Mucosa of stomach (tissue), 1 donor: ENCODE results near the gene CLINT1.

Experiments used
- H3K27me3 ChIP-seq: one replicate; pipeline ENCODE4 v1.7.0; 2013; ENCODE audit warnings: mild to moderate bottlenecking, low read length; ENCODE audit not compliant: control insufficient read depth, insufficient read depth
- H3K36me3 ChIP-seq: one replicate; pipeline ENCODE4 v1.7.0; 2013; ENCODE audit warnings: low read length; ENCODE audit not compliant: control insufficient read depth, insufficient read depth
- H3K4me1 ChIP-seq: one replicate; pipeline ENCODE4 v1.7.0; 2013; ENCODE audit warnings: mild to moderate bottlenecking, low read length; ENCODE audit not compliant: control insufficient read depth, insufficient read depth
- H3K4me3 ChIP-seq: one replicate; pipeline ENCODE4 v1.7.0; 2013; ENCODE audit warnings: low read length
- H3K9ac ChIP-seq: one replicate; pipeline ENCODE4 v1.7.0; 2013; ENCODE audit warnings: mild to moderate bottlenecking, low read length, moderate library complexity
- H3K9me3 ChIP-seq: one replicate; pipeline ENCODE4 v1.7.0; 2013; ENCODE audit warnings: mild to moderate bottlenecking, low read length, moderate library complexity; ENCODE audit not compliant: control insufficient read depth
- donor health status: Pancreatic carcinoma.

Gene CLINT1

DNA sequence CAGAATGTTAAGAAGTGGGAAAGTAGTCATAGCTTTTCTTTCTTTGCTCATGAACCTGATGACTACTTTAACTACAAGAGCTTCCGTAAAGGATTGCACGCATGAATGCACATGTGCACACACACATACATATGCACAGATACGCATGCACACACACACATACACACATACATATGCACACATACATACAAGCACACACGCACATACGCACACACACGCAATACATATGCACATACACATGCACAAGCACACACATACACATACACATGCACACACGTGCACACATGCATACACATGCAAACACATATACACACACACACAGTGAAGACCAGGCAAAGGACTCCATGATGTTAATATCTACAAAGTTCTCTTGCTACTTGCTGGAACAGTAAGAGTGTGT is 92.5 kb downstream of the CLINT1 start:
- Histone ChIP-seq H3K36me3 (no peaks in the 10 kb centered on the region), H3K4me3 (no peak overlapping the region), H3K4me1 (no peaks in the 10 kb centered on the region), H3K9me3 (no peaks in the 10 kb centered on the region), H3K27me3 (no peaks in the 10 kb centered on the region), H3K9ac (no peak overlapping the region)

DNA sequence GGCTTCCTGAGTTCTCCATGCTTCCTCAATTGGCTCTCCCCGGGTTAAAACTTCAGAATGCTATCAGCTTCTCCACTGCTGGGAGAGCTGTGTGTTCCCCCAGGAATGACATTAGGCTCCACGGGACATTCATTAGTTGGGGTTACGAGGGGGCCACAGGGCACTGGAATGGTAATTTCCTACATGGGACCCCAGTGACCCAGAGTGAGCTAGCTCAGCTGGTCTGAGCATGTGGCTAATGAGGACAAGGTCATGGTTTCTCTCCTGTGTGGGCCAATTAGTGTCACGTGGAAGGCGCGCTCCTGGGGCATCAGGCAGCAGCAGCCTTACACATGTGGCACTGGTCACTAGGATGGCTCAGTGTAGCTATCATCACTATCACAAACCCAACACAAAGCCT is 94.4 kb downstream of the CLINT1 start:
- Histone ChIP-seq H3K36me3 (no peaks in the 10 kb centered on the region), H3K9ac (no peak overlapping the region), H3K4me1 (no peaks in the 10 kb centered on the region), H3K4me3 (no peak overlapping the region), H3K27me3 (no peaks in the 10 kb centered on the region), H3K9me3 (no peaks in the 10 kb centered on the region)

DNA sequence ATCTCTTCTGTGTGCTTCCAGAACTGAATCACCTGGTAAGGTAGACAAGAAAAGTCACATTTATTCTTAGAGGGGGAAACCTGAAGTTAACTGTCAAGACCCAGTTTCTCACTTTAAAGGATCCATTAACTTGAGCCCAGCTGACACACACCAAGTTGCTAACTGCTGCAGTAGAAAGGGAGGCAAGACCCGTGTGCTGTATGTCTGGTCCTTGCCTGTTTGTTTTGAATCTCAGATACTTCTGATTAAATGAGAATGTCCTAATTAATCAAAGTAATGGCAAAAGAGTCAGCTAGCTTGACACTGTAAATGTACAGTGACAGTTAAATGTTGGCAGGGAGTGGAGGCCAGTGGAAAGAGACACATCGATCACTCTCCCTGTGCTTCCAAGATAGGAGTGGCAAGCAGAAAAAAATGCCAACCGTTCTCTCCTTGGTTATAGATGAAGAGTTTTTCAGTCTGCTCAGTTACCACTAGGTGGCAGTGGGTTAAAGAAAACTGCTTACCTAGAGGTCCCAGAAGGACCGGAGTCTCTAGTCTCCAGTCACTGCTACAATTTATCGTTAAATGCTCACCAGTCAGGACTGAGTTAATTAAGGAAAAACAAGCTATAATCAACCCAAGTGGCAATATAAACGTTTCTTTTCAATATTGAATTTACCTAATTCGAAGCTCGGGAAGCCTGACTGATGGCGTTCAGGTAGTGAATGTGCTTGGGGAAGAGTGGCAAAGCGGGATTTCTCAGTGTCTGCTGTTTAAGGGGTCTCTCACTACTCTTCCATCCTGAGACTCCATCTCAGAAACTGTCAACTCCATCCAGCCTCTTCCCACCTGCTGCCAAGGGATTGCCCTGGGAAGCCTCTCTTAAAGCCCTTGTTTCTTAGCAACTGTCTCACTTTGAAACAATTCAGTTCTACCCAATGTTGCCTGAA is 97.0 kb downstream of the CLINT1 start:
- no peaks in the 10 kb centered on the region for H3K27me3 ChIP-seq
- H3K4me1 ChIP-seq = no peaks in the 10 kb centered on the region
- H3K9ac ChIP-seq = no peak overlapping the region
- no peak overlapping the region for H3K4me3 ChIP-seq
- no peaks in the 10 kb centered on the region for H3K36me3 ChIP-seq
- H3K9me3 ChIP-seq = no peaks in the 10 kb centered on the region

DNA sequence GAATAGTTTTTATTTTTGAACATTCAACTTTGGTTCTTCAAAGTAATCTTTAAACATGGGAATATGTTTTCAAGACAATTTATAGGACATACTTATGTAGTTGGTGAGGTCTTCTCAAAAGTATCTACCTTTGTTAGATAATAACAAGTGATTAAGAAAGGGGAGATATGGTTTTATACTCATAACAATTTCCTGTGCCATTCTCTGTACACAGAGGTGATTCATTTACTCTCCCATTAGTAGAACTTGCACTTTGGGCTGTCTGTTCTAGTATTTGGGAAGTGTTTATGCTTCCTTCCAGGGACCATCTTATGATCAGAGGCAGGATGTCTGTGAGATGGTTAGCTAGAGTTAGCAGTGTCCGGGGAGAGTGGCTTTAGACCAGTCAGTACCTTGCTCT is 100.2 kb downstream of the CLINT1 start:
- no peaks in the 10 kb centered on the region for H3K36me3 ChIP-seq
- no peaks in the 10 kb centered on the region for H3K9me3 ChIP-seq
- no peak overlapping the region for H3K4me3 ChIP-seq
- H3K4me1 ChIP-seq = no peaks in the 10 kb centered on the region
- no peaks in the 10 kb centered on the region for H3K27me3 ChIP-seq
- no peak overlapping the region for H3K9ac ChIP-seq

DNA sequence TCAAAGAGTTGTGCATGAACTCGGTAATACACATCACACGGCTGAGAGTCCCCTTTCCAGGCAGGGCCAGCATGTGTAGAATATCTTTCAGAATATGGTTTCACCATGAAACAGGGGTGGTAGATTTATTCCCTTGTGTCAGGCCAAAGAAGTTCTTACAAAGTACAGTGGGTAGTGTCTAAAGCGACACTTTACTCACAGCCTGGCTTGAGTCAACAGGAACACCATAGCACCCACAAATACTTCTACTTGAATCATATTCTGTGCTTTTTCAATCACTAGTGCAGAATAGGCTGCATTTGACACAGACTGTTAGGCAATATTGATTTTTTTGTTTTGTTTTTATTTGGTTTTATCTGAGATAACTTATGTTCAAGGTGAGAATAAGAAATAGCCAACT is 102.8 kb downstream of the CLINT1 start:
- Histone ChIP-seq H3K4me3 (no peak overlapping the region), H3K36me3 (no peaks in the 10 kb centered on the region), H3K27me3 (no peaks in the 10 kb centered on the region), H3K9ac (no peak overlapping the region), H3K4me1 (no peaks in the 10 kb centered on the region), H3K9me3 (no peaks in the 10 kb centered on the region)

DNA sequence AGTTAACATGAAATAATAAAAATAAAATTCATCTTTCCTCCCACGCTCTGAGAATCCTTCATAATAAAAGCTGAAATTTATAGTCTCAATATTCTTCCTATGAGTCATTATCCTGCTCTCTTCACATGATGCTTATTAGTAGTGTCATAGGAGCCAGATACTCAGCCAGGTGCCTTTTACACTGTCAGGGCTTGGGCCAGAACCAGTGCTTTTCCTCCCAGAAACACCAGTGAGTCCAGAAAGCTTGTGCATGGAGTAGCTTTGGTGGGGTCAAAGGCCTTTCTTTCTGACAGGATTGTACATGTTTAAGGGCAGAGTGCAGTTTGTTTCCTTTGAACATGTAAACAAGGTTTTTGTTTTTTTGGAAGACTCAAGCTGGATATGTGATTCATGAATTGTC is 108.6 kb downstream of the CLINT1 start:
- Histone ChIP-seq H3K27me3 (no peaks in the 10 kb centered on the region), H3K9ac (no peak overlapping the region), H3K4me1 (no peaks in the 10 kb centered on the region), H3K36me3 (no peaks in the 10 kb centered on the region), H3K4me3 (no peak overlapping the region), H3K9me3 (no peaks in the 10 kb centered on the region)

DNA sequence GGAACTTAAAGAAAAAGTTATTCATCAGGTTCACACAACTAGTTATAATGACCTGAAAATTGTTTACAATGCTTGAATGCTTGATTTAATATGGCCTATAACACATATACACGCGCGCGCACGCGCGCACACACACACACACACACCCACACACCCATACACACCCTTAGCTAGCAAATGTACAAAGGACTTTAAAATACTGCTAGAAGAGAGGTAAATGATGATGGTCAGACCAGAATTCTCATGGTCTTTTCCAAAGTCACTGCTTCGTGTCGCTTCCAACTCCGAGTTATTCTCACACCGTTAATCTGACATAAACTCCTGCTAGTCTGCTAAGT is 109.5 kb downstream of the CLINT1 start:
- H3K4me3 ChIP-seq = no peak overlapping the region
- no peak overlapping the region for H3K9ac ChIP-seq
- H3K36me3 ChIP-seq = no peaks in the 10 kb centered on the region
- no peaks in the 10 kb centered on the region for H3K27me3 ChIP-seq
- H3K4me1 ChIP-seq = peaks cover 1% of the 10 kb centered on the region
- H3K9me3 ChIP-seq = no peaks in the 10 kb centered on the region

DNA sequence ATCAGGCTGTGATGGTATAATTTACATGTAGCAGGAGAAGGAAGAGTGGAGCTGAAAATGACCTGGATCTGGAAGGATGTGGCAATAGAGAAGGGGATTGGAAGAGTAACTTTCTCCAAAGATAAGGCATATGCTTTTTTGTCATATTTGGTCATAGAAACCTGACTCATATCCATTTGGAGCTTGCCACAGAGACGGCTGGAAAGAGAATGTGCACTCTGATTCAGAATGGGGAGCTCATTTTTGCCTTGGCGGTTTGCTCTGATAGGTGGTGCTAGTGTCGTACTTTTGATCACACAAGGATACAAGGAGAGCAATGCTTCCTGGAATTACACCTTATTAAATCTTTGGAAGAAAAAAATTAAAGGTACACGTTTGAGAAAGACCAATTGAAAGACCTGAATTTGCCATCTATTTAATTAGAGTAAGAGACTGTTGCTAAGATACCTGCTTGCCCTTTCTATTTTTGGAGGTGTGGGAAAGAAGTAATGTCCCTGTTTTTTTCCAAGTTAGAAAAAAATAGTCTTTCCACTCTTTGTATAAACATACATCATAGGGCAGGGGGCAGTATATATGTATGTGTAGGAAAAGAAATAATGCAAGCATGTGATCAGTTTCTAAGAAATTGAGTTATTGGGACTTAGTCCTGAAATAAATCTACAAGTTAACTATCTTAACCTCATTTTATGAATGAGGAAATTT is 110.0 kb downstream of the CLINT1 start:
- Histone ChIP-seq H3K36me3 (no peaks in the 10 kb centered on the region), H3K9ac (no peak overlapping the region), H3K4me3 (no peak overlapping the region), H3K27me3 (no peaks in the 10 kb centered on the region), H3K4me1 (peaks cover 5% of the 10 kb centered on the region), H3K9me3 (no peaks in the 10 kb centered on the region)

DNA sequence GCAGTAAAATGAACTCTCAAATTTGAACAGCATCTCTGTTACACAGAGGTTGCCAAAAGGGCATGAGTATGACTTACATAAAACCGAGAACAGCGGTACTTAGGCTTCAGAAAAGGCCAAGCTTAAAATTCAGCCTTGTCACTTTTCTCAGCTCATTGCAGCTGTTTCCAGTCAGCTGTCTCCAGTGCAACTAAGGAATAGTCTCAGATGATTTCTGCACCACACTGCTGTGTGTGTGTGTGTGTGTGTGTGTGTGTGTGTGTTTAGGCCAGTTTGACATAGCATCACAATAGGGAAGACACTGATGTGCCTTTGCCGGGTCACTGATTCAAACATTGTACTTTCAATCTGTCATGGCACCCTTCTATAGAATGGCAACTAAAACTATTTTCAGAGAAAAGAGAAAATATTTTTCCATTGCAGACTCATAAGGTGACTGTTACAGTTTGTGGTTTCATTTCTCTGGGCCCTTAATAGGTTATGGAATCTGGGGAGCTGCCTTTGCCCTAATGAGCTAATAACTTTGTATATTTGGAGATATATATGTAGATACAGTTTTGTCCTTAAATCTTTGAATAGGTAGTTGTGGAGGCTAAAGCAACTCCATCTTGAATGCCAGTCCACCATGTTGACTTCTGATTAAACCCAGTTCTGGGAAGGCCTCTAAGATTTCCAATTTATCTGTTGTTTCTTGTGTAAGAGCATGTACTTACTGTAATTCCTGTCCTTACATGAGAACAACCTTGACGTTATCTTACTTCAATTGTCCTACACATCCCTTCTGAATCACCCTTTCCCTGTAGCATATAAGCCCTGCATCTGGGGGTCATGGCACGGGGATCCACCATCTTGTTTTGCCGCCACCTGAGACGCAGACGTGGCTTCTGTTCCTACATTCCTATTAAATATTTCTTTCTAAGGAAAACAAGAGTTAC is 110.9 kb downstream of the CLINT1 start:
- Histone ChIP-seq H3K36me3 (no peaks in the 10 kb centered on the region), H3K4me3 (no peak overlapping the region), H3K9me3 (no peaks in the 10 kb centered on the region), H3K9ac (no peak overlapping the region), H3K27me3 (no peaks in the 10 kb centered on the region), H3K4me1 (peaks cover 8% of the 10 kb centered on the region)

DNA sequence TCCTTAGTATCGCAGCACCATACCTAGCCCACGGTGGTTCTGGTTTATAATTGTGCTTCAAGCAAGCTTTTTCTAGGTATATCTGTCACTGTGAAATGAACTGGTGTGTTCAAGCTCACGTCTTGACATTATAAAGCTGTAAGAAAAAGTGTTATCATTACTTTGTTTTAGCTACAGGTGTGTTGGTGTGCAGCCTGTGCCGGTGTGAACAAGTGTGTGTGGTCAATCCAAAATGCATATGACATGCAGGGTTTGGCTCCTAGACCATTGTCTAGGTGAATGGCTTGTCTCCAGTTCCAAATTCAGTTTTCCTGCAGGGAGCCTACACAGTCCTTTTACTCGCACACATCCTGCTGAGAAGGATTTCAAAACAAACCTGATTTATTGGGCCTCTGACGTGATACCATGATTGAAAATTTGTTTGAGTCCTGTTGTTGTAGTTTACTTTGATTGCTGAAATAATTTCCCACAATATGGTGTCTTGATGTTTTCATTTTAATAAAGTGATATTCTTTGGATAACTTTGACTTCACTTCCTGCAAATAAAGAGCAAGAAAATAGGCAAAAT is 111.7 kb downstream of the CLINT1 start:
- H3K9ac ChIP-seq = no peak overlapping the region
- H3K4me1 ChIP-seq = peaks cover 10% of the 10 kb centered on the region
- H3K36me3 ChIP-seq = no peaks in the 10 kb centered on the region
- H3K27me3 ChIP-seq = no peaks in the 10 kb centered on the region
- no peak overlapping the region for H3K4me3 ChIP-seq
- no peaks in the 10 kb centered on the region for H3K9me3 ChIP-seq

DNA sequence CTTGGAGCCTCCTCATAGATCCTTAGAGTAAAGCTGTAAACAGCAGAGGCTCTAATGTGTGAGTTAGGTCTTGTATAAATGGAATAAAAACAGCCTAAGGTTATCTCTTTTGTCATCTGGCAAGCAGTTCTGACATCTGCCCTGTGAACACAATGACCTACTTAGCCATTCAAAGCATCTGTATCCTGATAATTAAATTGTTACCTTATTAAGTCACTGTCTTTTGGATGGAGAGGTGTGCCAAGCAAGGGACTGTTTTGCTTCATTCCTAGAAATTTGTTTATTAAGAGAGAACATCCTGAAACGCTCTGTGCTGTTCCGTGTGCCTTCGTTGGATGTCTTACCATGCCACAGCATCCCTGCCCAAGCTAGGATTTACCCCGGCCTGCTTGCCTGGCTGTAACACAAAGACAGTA is 113.9 kb downstream of the CLINT1 start:
- Histone ChIP-seq H3K9me3 (no peaks in the 10 kb centered on the region), H3K4me1 (peaks cover 10% of the 10 kb centered on the region), H3K27me3 (no peaks in the 10 kb centered on the region), H3K4me3 (no peak overlapping the region), H3K36me3 (no peaks in the 10 kb centered on the region), H3K9ac (no peak overlapping the region)
